ENCODE measurements around the gene AIF1L. TPM values are rescaled to one million over a fixed set of nuclear protein-coding genes. Genes with fewer than 3 reads are reported as not detected.
A peak's percentile ranks its signal among the peaks of the same experiment; 100 is the strongest.
"Not testable (repeated sequence)": the region's sequence is repeated elsewhere in the genome, so short reads cannot be mapped to it uniquely, and the experiment has no call there.

The AIF1L gene
- total RNA-seq, 2 experiments from 2014 or later = 0.37 to 1.4 TPM

DNA sequence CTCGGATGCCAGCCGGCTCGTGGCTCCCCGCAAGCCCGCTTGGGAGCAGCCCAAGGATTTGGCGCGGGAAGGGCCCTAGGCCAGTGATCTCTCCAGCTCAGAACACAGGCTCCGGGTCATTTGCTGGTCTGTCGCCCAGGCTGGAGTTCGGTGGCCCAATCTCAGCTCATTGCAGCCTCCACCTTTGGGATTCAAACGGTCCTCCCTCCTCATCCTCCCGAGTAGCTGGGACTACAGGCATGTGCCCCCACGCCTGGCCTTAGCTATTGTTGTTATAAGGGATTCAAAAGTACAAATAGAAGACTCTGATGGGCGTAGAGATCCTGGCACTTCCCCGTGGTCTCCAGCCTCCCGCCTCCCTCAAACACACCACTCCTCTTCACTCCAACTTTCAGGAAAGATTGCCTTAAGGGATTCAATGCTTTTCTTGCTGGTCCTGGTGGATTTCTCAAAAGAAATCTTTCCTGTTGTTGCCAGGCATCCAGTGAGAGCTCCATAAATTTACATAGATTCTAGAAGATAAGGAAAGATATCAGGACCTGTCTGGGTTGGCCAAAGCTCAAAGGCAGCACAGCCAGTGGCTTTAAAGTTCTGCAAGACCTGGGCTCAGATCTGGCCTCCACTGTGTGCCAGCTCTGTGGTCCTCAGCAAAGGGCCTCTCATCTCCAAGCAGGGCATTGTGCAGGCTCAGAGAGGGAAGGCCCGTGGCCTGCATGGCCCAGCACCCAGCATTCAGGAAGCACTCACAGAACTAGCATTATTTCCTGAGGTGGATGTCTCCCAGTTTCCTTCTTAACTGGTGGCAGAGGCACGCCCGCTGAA, 1.0 kb downstream of the AIF1L start:
- H3K4me3 Mint-ChIP-seq = peak overlapping the region; percentile 50
- H3K9me3 Mint-ChIP-seq = no peaks in the 10 kb centered on the region
- H3K36me3 Mint-ChIP-seq (ENCODE audit: low read depth) = no peaks in the 10 kb centered on the region
- no peak overlapping the region for H3K27ac Mint-ChIP-seq
- ChIA-PET POLR2A (interaction anchor here (0.5 kb wide), 1 partner anchor 1173 kb away, joined by 5 read pairs; no protein-coding TSS in a partner anchor), CTCF (interaction anchor here (0.7 to 2.0 kb wide), 5 partner anchors 8 to 66 kb away, joined by 3 to 5 read pairs (median 3); no protein-coding TSS in a partner anchor)
- H3K4me1 Mint-ChIP-seq = peaks cover 11% of the 10 kb centered on the region
- DNase-seq = no peak
- peaks cover 34% of the 10 kb centered on the region for H3K27me3 Mint-ChIP-seq

DNA sequence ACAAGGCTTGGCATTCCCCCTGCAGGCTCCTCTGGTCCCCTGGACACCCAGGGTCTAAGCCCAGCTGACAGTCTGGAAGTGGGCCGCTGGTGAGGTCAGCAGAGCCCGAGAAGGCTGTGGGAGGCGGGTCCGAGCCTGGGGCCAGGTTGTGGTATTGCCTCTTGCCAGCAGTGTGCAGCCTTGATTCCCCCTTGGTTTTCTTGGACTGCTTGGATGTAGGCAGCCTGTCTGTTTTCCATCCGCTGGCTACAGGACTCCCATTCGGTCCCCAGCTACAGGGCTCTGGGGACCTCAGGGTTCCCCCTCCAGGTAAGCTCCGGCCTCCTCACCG, 1.6 kb downstream of the AIF1L start:
- POLR2A ChIA-PET = no interaction called here
- CTCF ChIA-PET = interaction anchor here (0.5 to 2.0 kb wide), 2 partner anchors 11 to 108 kb away, joined by 3 to 5 read pairs; no protein-coding TSS in a partner anchor
- DNase-seq = no peak
- no peak overlapping the region for H3K27ac Mint-ChIP-seq
- H3K27me3 Mint-ChIP-seq = peaks cover 34% of the 10 kb centered on the region
- H3K4me3 Mint-ChIP-seq = no peak overlapping the region
- H3K36me3 Mint-ChIP-seq (ENCODE audit: low read depth) = no peaks in the 10 kb centered on the region
- peaks cover 11% of the 10 kb centered on the region for H3K4me1 Mint-ChIP-seq
- no peaks in the 10 kb centered on the region for H3K9me3 Mint-ChIP-seq

DNA sequence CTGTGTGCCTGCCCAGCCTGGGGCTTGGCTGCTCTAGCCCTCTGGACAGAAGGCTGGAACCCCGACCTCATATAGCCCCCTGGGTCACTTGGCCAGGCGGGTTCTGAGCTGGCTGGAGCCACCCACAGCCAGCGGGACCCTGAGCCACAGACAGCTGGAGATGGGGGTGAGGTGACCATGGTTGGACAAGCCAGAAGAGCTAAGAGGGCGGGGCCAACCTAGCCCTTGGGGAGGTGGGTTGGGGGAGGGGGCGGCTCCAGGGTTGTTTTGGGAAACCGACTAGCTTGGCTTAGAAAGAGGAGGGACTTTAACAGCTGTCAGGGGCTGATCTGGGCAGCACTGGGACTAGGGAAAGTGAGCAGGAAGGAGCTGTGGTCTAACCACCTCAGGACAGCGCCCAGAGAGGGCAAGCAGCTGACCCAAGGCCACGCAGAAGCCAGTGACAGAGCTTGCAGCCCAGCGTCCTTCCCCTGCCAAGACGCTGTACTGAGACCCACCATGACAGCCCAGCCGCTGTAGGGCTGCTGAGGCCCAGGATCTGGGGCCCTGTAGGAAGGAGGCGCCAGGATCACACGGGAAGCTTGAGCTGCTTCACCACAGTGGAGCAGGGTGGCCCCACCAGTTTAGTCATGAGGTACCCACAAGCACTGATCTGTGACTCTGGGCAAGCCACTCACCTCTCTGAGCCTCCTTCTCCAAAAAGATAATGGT, 2.2 kb downstream of the AIF1L start:
- Mint-ChIP-seq H3K9me3 (no peaks in the 10 kb centered on the region), H3K4me1 (peaks cover 11% of the 10 kb centered on the region), H3K27me3 (peaks cover 34% of the 10 kb centered on the region), H3K36me3 (ENCODE audit: low read depth) (no peaks in the 10 kb centered on the region), H3K27ac (no peak overlapping the region), H3K4me3 (no peak overlapping the region)
- CTCF ChIA-PET = interaction anchor here (0.5 to 1.9 kb wide), 5 partner anchors 12 to 238 kb away, joined by 3 to 8 read pairs (median 4); partner anchors contain the start of gene NUP214
- POLR2A ChIA-PET = no interaction called here
- DNase-seq = no peak

DNA sequence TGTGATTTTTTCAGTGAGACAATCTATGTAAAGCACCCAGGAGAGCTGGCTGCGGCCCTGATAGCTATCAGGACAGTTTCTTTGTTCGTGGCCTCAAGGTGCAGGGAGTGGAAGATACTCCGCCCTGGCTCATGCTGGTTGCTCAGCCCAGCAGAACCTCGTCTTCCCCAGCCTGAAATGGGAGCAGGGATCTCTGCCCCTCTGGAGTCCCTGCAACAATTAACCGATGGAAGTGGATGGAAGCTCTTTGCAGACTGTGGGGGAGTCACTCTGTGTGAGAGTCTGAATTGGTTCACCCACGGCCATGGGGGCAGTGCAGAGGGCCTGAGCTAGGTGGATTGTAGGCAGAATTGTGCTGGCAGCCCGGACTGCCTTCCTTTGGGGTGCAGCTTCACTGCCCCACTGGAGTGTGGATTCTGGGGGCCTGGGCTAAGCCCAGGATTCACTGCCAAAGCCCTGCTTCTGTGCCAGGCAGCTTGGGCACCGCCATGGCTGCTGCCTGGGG, 2.8 kb downstream of the AIF1L start:
- no peak overlapping the region for H3K27ac Mint-ChIP-seq
- H3K4me3 Mint-ChIP-seq = no peak overlapping the region
- no peak for DNase-seq
- ChIA-PET POLR2A (no interaction called here), CTCF (interaction anchor here (1.1 to 1.9 kb wide), 4 partner anchors 11 to 237 kb away, joined by 3 to 8 read pairs (median 4); partner anchors contain the start of gene NUP214)
- H3K9me3 Mint-ChIP-seq = no peaks in the 10 kb centered on the region
- peaks cover 11% of the 10 kb centered on the region for H3K4me1 Mint-ChIP-seq
- peaks cover 30% of the 10 kb centered on the region for H3K27me3 Mint-ChIP-seq
- H3K36me3 Mint-ChIP-seq (ENCODE audit: low read depth) = no peaks in the 10 kb centered on the region

DNA sequence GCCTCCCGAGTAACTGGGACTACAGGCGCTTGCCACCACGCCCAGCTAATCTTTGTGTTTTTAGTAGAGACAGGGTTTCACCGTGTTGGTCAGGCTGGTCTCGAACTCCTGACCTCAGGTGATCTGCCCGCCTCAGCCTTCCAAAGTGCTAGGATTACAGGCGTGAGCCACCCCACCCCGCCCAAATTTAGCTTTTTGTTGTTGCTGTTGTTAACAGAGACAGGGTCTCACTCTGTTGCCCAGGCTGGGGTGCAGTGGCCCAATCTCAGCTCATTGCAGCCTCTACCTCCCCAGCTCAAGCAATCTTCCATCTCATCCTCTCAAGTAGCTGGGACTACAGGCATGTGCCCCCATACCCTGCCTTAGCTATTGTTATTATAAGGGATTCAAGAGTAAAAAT, 3.5 kb downstream of the AIF1L start:
- Mint-ChIP-seq H3K4me1 (peaks cover 11% of the 10 kb centered on the region), H3K27me3 (peaks cover 23% of the 10 kb centered on the region)
- H3K27ac Mint-ChIP-seq; DNase-seq; H3K36me3 Mint-ChIP-seq (ENCODE audit: low read depth); POLR2A ChIA-PET; H3K4me3 Mint-ChIP-seq; H3K9me3 Mint-ChIP-seq: not testable (repeated sequence)
- CTCF ChIA-PET = interaction anchor here (1.1 to 1.9 kb wide), 3 partner anchors 14 to 237 kb away, joined by 3 to 8 read pairs (median 4); partner anchors contain the start of gene NUP214

DNA sequence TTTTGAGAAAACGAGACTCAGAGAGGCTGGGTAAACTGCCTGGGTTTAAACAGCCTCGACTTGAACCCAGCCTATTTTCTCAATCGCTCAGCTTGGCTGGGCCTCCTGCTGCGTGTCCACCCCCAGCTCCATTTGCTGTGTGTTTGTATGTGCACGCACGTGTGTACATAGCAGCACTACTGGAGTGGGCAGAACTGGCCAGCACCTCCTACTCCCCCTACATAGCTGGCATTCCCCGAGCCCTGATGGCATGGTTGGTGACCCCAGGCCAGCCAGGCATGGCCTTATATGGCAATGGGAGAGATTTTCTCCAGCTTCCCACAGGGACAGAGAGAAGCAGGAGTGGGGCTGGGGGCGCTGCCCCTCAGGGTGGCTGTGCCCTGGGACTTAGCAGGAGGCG, 4.1 kb downstream of the AIF1L start:
- no peak for DNase-seq
- POLR2A ChIA-PET = no interaction called here
- no peak overlapping the region for H3K27ac Mint-ChIP-seq

DNA sequence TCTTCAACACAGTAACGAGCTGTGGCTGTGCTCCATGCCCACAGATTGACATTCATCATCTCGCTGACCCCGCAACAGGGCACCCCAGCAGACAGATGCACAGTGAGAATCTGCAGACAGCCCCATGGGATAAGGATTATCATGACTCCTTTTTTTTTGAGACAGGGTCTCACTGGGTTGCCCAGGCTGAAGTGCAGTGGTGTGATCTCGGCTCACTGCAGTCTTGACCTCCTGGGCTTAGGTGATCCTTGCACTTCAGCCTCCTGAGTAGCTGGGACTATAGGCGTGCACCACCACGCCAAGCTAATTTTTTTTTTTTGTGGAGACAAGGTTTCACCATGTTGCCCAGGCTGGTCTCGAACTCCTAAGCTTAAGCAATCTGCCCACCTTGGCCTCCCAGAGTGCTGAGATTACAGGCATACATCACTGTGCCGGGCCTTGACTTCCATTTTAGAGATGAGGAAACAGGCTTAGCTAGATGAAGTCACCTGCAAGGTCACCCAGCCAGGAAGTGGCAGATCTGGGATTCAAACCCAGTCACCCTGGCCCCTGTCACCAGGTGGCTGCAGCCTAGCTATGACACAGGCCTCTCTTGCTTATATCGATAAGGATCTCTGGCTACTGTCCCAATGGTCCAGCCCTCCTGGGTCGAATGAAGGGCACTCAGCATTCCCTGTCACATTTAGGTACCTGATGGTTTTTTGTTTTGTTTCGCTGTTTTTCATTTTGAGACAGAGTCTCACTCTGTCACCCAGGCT, 5.1 kb downstream of the AIF1L start:
- no peak overlapping the region for H3K4me3 Mint-ChIP-seq
- peaks cover 10% of the 10 kb centered on the region for H3K27me3 Mint-ChIP-seq
- H3K36me3 Mint-ChIP-seq (ENCODE audit: low read depth) = no peaks in the 10 kb centered on the region
- H3K9me3 Mint-ChIP-seq = no peaks in the 10 kb centered on the region
- CTCF ChIA-PET = interaction anchor here (0.7 to 1.0 kb wide), 2 partner anchors 11 to 863 kb away, joined by 3 read pairs; no protein-coding TSS in a partner anchor
- no peak overlapping the region for H3K27ac Mint-ChIP-seq
- DNase-seq = no peak
- peaks cover 7% of the 10 kb centered on the region for H3K4me1 Mint-ChIP-seq
- POLR2A ChIA-PET = no interaction called here

More for the DNA sequence above, 4.1 kb downstream of the AIF1L start:
- no peak overlapping the region for H3K4me3 Mint-ChIP-seq
- H3K36me3 Mint-ChIP-seq (ENCODE audit: low read depth) = no peaks in the 10 kb centered on the region
- peaks cover 11% of the 10 kb centered on the region for H3K4me1 Mint-ChIP-seq
- CTCF ChIA-PET = interaction anchor here (1.6 to 1.9 kb wide), 2 partner anchors 24 to 236 kb away, joined by 4 to 8 read pairs; partner anchors contain the start of gene NUP214
- no peaks in the 10 kb centered on the region for H3K9me3 Mint-ChIP-seq
- peaks cover 17% of the 10 kb centered on the region for H3K27me3 Mint-ChIP-seq

DNA sequence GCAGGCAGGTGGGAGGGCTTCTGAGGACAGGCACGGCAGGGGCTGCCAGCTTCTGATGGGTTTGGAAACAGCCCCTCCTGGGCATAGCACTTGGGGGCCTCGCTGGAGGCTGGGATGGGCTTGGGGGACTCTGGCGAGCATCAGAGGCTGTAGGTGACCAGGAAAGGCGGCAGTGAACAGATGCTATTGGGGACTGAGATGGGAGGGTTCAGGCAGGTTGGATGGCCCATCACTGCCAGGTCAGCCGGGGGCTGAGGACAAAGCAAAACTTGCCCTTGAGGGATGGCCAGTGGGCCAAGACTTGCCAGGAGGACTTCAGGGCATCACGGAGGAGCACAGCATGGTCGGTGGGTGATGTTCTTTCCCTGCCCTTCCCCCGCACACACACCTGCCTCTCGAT, 6.7 kb downstream of the AIF1L start:
- H3K27ac Mint-ChIP-seq = no peak overlapping the region
- H3K4me3 Mint-ChIP-seq = no peak overlapping the region
- ChIA-PET CTCF (interaction anchor here (1.1 kb wide), 1 partner anchor 423 kb away, joined by 4 read pairs; no protein-coding TSS in a partner anchor), POLR2A (no interaction called here)
- DNase-seq = no peak
- no peaks in the 10 kb centered on the region for H3K4me1 Mint-ChIP-seq
- no peaks in the 10 kb centered on the region for H3K27me3 Mint-ChIP-seq
- H3K9me3 Mint-ChIP-seq = no peaks in the 10 kb centered on the region
- no peaks in the 10 kb centered on the region for H3K36me3 Mint-ChIP-seq (ENCODE audit: low read depth)

DNA sequence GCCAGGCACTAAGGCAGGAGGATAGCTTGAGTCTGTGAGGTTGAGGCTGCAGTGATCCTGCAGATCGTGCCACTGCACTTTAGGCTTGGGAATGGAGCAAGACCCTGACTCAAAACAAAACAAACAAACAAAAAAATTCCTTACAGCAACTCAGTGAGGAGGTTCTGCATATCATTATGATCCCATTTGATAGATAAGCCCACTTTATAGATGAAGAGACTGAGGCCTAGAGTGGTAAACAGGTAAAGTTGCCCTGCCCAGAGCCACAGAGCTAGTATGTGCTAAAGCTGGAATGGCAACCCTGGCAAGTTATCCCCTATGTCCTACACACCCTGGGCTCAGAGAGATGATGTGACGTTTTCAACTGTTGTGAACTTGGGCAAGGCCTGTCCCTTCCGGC, 7.2 kb downstream of the AIF1L start:
- Mint-ChIP-seq H3K4me1 (no peaks in the 10 kb centered on the region), H3K9me3 (no peaks in the 10 kb centered on the region), H3K27ac (no peak overlapping the region), H3K27me3 (no peaks in the 10 kb centered on the region), H3K4me3 (no peak overlapping the region), H3K36me3 (ENCODE audit: low read depth) (no peaks in the 10 kb centered on the region)
- CTCF ChIA-PET = interaction anchor here (1.1 kb wide), 1 partner anchor 424 kb away, joined by 4 read pairs; no protein-coding TSS in a partner anchor
- no peak for DNase-seq
- POLR2A ChIA-PET = no interaction called here

DNA sequence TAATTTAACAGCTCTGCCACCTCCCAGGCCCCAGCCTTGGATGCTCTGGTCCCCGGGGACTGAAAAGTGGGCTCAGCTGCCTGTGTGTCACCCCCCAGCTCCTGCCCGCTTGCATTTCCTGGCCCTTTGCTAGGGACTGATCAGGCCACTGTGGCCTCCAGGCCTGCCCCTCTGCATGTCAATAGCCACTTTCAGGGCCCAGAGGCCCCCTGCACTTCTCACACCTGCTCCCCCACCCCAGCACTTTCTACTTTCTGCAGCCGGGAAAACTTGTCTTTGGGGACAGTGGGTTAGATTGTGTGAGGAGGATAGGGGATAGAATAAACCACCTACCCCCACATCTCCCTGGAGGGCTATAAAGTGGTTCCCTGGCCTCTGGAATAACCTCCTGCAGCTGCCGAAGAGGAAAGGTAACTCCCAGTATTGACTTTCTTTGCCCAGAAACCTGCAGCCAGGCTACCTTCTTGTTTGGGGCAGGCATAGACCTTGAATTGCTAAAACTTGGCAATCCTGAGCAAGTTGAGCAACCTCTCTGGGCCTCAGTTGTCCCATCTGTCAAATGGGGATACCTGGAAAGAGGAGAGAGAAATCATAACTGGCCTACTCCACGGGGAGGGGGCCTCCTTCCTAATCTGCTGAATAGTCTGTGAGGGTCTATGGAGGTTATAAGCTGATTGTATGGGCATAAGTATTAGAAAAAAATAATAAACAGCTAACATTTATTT, 7.8 kb downstream of the AIF1L start:
- ChIA-PET CTCF (interaction anchor here (0.6 to 1.3 kb wide), 3 partner anchors 232 to 424 kb away, joined by 3 to 4 read pairs (median 3); no protein-coding TSS in a partner anchor), POLR2A (no interaction called here)
- Mint-ChIP-seq H3K4me1 (no peaks in the 10 kb centered on the region), H3K27ac (no peak overlapping the region), H3K36me3 (ENCODE audit: low read depth) (no peaks in the 10 kb centered on the region), H3K9me3 (no peaks in the 10 kb centered on the region), H3K27me3 (no peaks in the 10 kb centered on the region), H3K4me3 (no peak overlapping the region)
- DNase-seq = no peak

DNA sequence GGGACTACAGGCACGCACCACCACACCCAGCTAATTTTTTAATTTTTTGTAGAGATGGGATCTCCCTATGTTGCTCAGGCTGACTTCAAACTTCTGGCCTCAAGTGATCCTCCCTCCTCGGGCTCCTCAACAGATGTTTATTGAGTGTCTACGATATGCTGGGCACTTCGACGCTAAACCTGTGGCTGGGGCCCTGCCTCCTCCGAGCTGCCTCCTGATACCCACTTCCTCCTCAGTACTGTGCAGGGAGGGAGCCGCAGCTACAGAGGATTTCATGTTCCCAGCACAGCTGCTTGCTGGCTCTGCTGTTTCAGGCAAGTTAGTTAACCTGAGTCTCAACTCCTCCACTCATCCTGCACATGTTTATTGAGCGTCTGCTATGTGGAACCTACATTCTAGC, 9.6 kb downstream of the AIF1L start:
- H3K27ac Mint-ChIP-seq = no peak overlapping the region
- DNase-seq = no peak
- POLR2A ChIA-PET = no interaction called here
- no peaks in the 10 kb centered on the region for H3K9me3 Mint-ChIP-seq
- no peaks in the 10 kb centered on the region for H3K27me3 Mint-ChIP-seq
- no peak overlapping the region for H3K4me3 Mint-ChIP-seq
- no peaks in the 10 kb centered on the region for H3K36me3 Mint-ChIP-seq (ENCODE audit: low read depth)
- CTCF ChIA-PET = interaction anchor here (1.1 to 1.3 kb wide), 2 partner anchors 9 to 230 kb away, joined by 3 to 5 read pairs; partner anchors contain the start of gene AIF1L
- no peaks in the 10 kb centered on the region for H3K4me1 Mint-ChIP-seq

DNA sequence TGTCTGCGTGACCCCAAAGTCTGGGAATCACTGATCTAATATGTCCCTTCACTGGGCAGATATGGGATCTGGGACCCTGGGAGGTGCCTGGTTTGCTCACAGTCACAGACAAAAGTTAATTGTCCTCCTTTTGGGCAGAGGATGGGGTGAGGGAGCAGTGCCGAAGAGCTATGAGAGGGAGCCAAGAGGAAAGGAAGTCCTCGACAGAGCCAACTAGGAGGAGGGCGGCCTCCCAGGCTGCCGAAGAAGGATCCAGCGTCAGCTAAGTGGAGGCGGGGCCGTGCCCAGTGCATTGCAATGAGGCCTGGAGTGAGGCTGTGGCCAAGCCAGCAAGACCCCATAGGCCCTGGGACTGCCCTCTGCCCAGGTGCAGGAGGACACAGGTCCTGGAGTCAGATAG, 11.4 kb downstream of the AIF1L start:
- no peak for DNase-seq
- POLR2A ChIA-PET = no interaction called here
- no peaks in the 10 kb centered on the region for H3K9me3 Mint-ChIP-seq
- CTCF ChIA-PET = interaction anchor here (1.4 kb wide), 1 partner anchor 11 kb away, joined by 5 read pairs; the partner anchor contains the start of gene AIF1L
- H3K4me3 Mint-ChIP-seq = no peak overlapping the region
- no peak overlapping the region for H3K27ac Mint-ChIP-seq
- no peaks in the 10 kb centered on the region for H3K27me3 Mint-ChIP-seq
- no peaks in the 10 kb centered on the region for H3K4me1 Mint-ChIP-seq
- H3K36me3 Mint-ChIP-seq (ENCODE audit: low read depth) = no peaks in the 10 kb centered on the region
